HL-60 (cell line): ENCODE measurements around the gene TBL1X.

Experiments
- DNase-seq, 2 experiments: peaks; one replicate each; pipeline ENCODE4 v3.0.0-alpha.2; 2010 to 2020; ENCODE audit warnings: low read depth in 1 of 2, low spot score in 1 of 2
- H3K27ac ChIP-seq: fragments of 250-450 bp; sonication (Bioruptor Pico); replicated peaks from 2 replicates; pipeline ENCODE4 v1.5.1; 2020; ENCODE audit warnings: mild to moderate bottlenecking, moderate library complexity
- H3K27me3 ChIP-seq: fragments of 250-450 bp; sonication (Bioruptor Pico); 2 replicates; pipeline ENCODE4 v1.5.1; 2021; ENCODE audit warnings: mild to moderate bottlenecking, moderate library complexity; ENCODE audit not compliant: insufficient read depth, poor library complexity, severe bottlenecking
- H3K4me3 ChIP-seq: replicated peaks from 2 replicates; pipeline ENCODE4 v1.5.1; 2011; ENCODE audit warnings: mild to moderate bottlenecking, control low read depth, low read length; ENCODE audit not compliant: insufficient read depth
- CTCF ChIP-seq: IDR thresholded peaks from one replicate; pipeline ENCODE4 v1.5.1; 2011; ENCODE audit warnings: low read length, control low read depth, inconsistent platforms; ENCODE audit not compliant: insufficient read depth
- GABPA ChIP-seq: IDR thresholded peaks from 2 replicates; pipeline ENCODE4 v1.6.1; 2012; ENCODE audit warnings: low read depth
- POLR2AphosphoS5 ChIP-seq: IDR thresholded peaks from 2 replicates; pipeline ENCODE4 v1.6.1; 2012; ENCODE audit warnings: low read depth
- REST ChIP-seq: IDR thresholded peaks from 2 replicates; pipeline ENCODE4 v1.6.1; 2012; ENCODE audit warnings: low read depth; ENCODE audit not compliant: insufficient replicate concordance
- SPI1 ChIP-seq: IDR thresholded peaks from 2 replicates; pipeline ENCODE4 v1.6.1; 2012; ENCODE audit warnings: low read depth, mild to moderate bottlenecking, borderline replicate concordance

The TBL1X gene

GRCh38 chrX:9626379-9626778, 161.5 kb downstream of the TBL1X start:
- TF ChIP-seq REST = no peak
- Histone ChIP-seq H3K4me3 (no peak overlapping the region), H3K27ac (no peak overlapping the region), H3K27me3 (no peaks in the 10 kb centered on the region)
- no peak for DNase-seq

- no peak overlapping the region for H3K4me3 ChIP-seq
- no peak for DNase-seq
- no peaks in the 10 kb centered on the region for H3K27me3 ChIP-seq
- TF ChIP-seq POLR2AphosphoS5 = no peak
- TF ChIP-seq CTCF = no peak
- TF ChIP-seq REST = no peak
- TF ChIP-seq GABPA = no peak
- no peak for TF ChIP-seq SPI1
- H3K27ac ChIP-seq = no peak overlapping the region
These were observed 163.1 kb downstream of the TBL1X start for GRCh38 chrX:9627922-9628321.

GRCh38 chrX:9628779-9629493, 164.1 kb downstream of the TBL1X start:
- Histone ChIP-seq H3K4me3 (no peak overlapping the region), H3K27ac (no peak overlapping the region), H3K27me3 (no peaks in the 10 kb centered on the region)
- TF ChIP-seq SPI1 (no peak), GABPA (no peak), REST (no peak), CTCF (no peak), POLR2AphosphoS5 (no peak)
- DNase-seq = no peak
